B cell (primary cell): ENCODE results near the gene ERBB4.

Source experiments
- EZH2 ChIP-seq: IDR thresholded peaks from 2 replicates; pipeline ENCODE4 v1.6.1; 2012; ENCODE audit warnings: borderline replicate concordance, low read depth, mild to moderate bottlenecking, moderate library complexity, low read length; ENCODE audit not compliant: insufficient read depth, poor library complexity, severe bottlenecking
- TF ChIP-seq, protein P1 (sequence below): fragments of 200-600 bp; IDR thresholded peaks from one replicate; pipeline ENCODE4 v1.8.0; 2022; ENCODE audit warnings: antibody characterized with exemption, mild to moderate bottlenecking

DNA sequence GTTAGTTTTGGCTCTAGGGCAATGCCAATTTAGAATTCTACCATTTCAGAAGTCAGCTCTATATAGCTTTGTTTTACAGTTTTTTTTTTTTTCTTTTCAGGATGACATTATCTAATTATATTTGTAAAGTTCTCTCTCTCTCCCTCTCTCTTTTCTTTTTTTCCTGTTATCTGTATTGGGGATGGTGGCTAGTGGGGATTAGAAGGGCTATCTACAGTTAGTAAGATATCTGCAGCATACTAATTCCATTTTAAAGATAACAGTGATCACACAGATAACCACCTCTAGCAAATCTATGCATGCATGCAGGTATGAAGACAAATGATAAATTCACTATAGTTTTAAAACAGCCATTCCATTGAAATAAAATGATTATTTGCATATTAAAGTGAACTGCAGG, 438.9 kb downstream of the ERBB4 start:
- TF ChIP-seq, protein P1, sequence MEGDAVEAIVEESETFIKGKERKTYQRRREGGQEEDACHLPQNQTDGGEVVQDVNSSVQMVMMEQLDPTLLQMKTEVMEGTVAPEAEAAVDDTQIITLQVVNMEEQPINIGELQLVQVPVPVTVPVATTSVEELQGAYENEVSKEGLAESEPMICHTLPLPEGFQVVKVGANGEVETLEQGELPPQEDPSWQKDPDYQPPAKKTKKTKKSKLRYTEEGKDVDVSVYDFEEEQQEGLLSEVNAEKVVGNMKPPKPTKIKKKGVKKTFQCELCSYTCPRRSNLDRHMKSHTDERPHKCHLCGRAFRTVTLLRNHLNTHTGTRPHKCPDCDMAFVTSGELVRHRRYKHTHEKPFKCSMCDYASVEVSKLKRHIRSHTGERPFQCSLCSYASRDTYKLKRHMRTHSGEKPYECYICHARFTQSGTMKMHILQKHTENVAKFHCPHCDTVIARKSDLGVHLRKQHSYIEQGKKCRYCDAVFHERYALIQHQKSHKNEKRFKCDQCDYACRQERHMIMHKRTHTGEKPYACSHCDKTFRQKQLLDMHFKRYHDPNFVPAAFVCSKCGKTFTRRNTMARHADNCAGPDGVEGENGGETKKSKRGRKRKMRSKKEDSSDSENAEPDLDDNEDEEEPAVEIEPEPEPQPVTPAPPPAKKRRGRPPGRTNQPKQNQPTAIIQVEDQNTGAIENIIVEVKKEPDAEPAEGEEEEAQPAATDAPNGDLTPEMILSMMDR, result no peak
- TF ChIP-seq EZH2, result no peak
